Progenitor cell of endocrine pancreas (in vitro differentiated cells): Measurements from ENCODE around the gene OR10H1. TPM values are rescaled to one million over a fixed set of nuclear protein-coding genes. Genes with fewer than 3 reads are reported as not detected.

Source experiments
- DNase-seq: peaks from one replicate; pipeline ENCODE4 v3.0.0; 2021; ENCODE audit warnings: low spot score; ENCODE audit not compliant: unreplicated experiment
- H3K27ac Mint-ChIP-seq: 2 replicates; pipeline ENCODE4 v1.8.0; 2021; ENCODE audit warnings: mild to moderate bottlenecking, moderate library complexity, mixed read lengths
- H3K27me3 Mint-ChIP-seq: 2 replicates; pipeline ENCODE4 v1.8.0; 2021; ENCODE audit warnings: mixed read lengths
- H3K36me3 Mint-ChIP-seq: 2 replicates; pipeline ENCODE4 v1.8.0; 2022; ENCODE audit warnings: mixed read lengths; ENCODE audit not compliant: insufficient read depth
- H3K4me1 Mint-ChIP-seq: 2 replicates; pipeline ENCODE4 v1.8.0; 2021; ENCODE audit warnings: low read depth, mixed read lengths
- H3K4me3 Mint-ChIP-seq: 2 replicates; pipeline ENCODE4 v1.8.0; 2021; ENCODE audit warnings: low read depth, mild to moderate bottlenecking, moderate library complexity, mixed read lengths
- H3K9me3 Mint-ChIP-seq: 2 replicates; pipeline ENCODE4 v1.8.0; 2021; ENCODE audit warnings: low read depth, mixed read lengths
- CTCF ChIP-seq: fragments of 200-600 bp; sonication (generic); IDR thresholded peaks from one replicate; pipeline ENCODE4 v1.5.0; 2021; ENCODE audit warnings: antibody characterized with exemption, mild to moderate bottlenecking; ENCODE audit not compliant: unreplicated experiment
- total RNA-seq: library from RNA; stranded (reverse); gene quantifications from 2 replicates; pipeline ENCODE4 v1.2.1, GENCODE V29; 2021

Gene OR10H1
- total RNA-seq, 1 donor from 2014 or later, result not detected

- TF ChIP-seq CTCF, result no peak
- H3K9me3 Mint-ChIP-seq, result peaks cover 41% of the 10 kb centered on the region
- H3K27me3 Mint-ChIP-seq, result no peaks in the 10 kb centered on the region
- H3K27ac Mint-ChIP-seq, result no peak overlapping the region
- DNase-seq, result no peak
- peaks cover 6% of the 10 kb centered on the region for H3K36me3 Mint-ChIP-seq
- no peaks in the 10 kb centered on the region for H3K4me1 Mint-ChIP-seq
- H3K4me3 Mint-ChIP-seq, result no peak overlapping the region
Observed at GRCh38 chr19:15828121-15828610, 12.7 kb upstream of the OR10H1 start.

- Mint-ChIP-seq H3K27ac (no peak overlapping the region), H3K4me3 (no peak overlapping the region), H3K27me3 (no peaks in the 10 kb centered on the region), H3K4me1 (no peaks in the 10 kb centered on the region), H3K36me3 (peaks cover 6% of the 10 kb centered on the region), H3K9me3 (peaks cover 48% of the 10 kb centered on the region)
- TF ChIP-seq CTCF, result no peak
- DNase-seq, result no peak
Observed at GRCh38 chr19:15825753-15826152, 10.3 kb upstream of the OR10H1 start.

GRCh38 chr19:15820646-15821045 lies 5.2 kb upstream of the OR10H1 start:
- H3K9me3 Mint-ChIP-seq, result peaks cover 46% of the 10 kb centered on the region
- TF ChIP-seq CTCF, result no peak
- no peak overlapping the region for H3K4me3 Mint-ChIP-seq
- no peaks in the 10 kb centered on the region for H3K4me1 Mint-ChIP-seq
- no peak for DNase-seq
- H3K27me3 Mint-ChIP-seq, result no peaks in the 10 kb centered on the region
- H3K36me3 Mint-ChIP-seq, result peaks cover 4% of the 10 kb centered on the region
- no peak overlapping the region for H3K27ac Mint-ChIP-seq

- peaks cover 2% of the 10 kb centered on the region for H3K36me3 Mint-ChIP-seq
- DNase-seq, result no peak
- H3K4me3 Mint-ChIP-seq, result no peak overlapping the region
- no peak overlapping the region for H3K27ac Mint-ChIP-seq
- H3K27me3 Mint-ChIP-seq, result no peaks in the 10 kb centered on the region
- peaks cover 49% of the 10 kb centered on the region for H3K9me3 Mint-ChIP-seq
- no peaks in the 10 kb centered on the region for H3K4me1 Mint-ChIP-seq
- TF ChIP-seq CTCF, result no peak
Observed at GRCh38 chr19:15813916-15814315, 1.5 kb downstream of the OR10H1 start.

- no peak for TF ChIP-seq CTCF
- no peaks in the 10 kb centered on the region for H3K4me1 Mint-ChIP-seq
- H3K27ac Mint-ChIP-seq, result no peak overlapping the region
- H3K36me3 Mint-ChIP-seq, result no peaks in the 10 kb centered on the region
- peaks cover 41% of the 10 kb centered on the region for H3K9me3 Mint-ChIP-seq
- no peaks in the 10 kb centered on the region for H3K27me3 Mint-ChIP-seq
- DNase-seq, result no peak
- H3K4me3 Mint-ChIP-seq, result no peak overlapping the region
Observed at GRCh38 chr19:15812060-15812722, 3.3 kb downstream of the OR10H1 start.
